NCI-H1930 (cell line): ENCODE data around the gene TXLNB.

Experiments used
- DNase-seq, 2 experiments: peaks; one replicate each; lab custom pipeline; 2025; lab: John Stamatoyannopoulos, UW

TXLNB gene

DNA sequence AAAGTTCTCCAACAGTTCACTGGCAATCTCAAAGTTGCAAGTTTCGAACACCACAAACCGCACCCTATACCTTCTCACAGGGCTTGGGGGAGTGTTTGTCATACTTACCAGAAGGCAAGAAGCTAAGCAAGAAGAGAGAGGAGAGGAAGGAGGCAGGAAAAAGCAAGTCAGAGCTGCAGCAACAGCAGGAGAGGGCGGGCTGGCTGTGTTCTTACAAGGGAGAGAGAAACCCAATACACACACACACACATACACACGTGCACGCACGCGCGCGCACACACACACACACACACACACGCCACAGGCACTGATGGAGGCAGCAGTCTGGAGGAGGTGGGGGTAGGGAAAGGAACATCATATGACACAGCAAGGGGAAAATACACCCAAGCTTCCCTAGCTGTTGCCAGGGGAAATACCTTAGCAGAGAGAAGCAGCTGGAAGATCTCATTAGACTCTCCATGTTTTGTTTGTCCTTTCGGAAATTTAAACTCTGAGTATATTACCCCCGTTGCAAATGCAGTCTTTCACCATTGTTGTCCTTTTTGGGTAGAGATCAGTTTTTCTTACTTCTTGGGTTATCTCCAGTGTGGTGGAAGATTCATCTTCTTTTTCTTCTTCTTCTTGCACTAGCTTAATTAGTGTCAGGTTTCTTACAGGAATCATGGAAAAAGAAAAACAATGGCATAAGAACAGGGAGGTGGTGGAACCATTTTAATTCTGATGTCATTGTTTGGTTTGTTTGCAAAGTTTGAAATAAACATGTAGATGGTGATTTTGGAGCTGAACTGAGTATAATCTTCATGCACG, at the start of gene TXLNB:
TSS of gene TXLNB (minus strand) at position 186 of the 807 bp plus-strand sequence. CDS start 3,099 bp downstream, outside the sequence.
- no peak for DNase-seq

DNA sequence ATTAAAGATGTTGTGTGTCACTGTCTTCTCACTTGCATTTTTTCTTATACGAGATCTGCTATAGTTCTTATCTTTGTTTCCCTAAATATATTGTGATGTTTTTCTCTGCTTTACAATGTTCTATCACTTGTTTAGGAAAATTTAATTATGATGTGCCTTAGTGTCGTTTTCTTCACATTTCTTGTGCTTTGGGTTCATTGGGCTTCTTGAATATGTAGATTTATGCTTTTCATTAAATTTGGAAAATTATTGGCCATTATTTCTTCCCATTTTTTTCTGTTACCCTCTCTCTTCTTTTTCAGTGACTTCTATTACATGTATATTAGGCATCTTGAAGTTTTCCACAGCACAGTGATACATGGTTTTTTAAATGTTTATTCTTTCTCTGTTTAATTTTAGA, 49.3 kb upstream of the TXLNB start:
- DNase-seq = no peak

DNA sequence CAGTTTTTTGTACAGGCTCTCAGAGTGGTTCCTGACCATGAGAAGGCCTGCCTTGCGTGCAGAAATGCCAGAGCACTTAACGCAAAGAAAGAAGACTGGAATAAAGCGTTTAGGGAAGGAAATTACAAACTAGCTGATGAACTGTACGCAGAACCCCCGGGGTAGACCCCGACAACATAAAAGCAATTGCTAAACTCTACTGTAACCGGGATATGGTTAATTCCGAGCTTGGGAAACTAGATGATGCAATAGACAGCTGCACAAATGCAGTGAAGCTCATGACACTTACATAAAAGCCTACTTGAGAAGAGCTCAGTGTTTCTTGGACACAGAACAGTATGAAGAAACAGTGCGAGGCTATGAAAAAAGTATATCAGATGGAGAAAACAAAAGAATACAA, 47.0 kb upstream of the TXLNB start:
- no peak for DNase-seq

DNA sequence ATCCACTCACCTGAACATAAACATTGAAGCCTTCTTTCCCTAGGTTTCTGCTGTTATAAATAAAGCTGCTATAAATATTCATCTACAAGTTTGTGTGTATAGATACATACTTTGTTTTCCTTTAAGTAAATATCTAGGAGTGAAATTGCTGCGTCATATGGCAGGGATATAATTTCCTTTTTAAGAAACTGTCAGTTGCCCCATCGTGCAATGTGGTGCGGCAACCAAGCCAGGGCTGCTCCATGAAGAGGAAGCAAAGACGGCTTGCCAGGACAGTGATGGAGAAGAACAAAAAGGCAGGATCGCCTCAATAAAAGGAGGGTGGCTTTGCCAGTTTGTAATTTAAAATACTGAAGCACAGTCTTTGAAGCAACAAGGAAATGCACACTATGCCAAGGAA, 46.0 kb upstream of the TXLNB start:
- DNase-seq = no peak

DNA sequence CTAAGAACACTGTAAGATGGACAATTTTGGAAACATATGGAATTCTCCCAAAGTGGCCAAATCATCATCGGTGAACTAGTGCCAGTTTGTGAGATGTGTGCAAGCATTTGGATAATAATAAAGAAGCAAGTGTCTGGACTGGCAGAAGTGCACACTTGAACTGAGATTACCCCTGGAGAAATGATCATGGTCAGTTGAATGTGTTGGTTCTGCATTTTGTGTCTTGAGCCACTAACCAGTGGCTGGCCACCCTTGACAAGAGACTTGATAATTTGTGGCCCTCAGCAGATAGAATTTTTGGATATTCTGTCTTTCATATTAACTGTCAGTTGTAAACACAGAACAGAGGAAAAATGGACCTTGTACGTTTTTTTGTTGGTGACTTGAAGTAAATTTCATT, 45.2 kb upstream of the TXLNB start:
- no peak for DNase-seq

DNA sequence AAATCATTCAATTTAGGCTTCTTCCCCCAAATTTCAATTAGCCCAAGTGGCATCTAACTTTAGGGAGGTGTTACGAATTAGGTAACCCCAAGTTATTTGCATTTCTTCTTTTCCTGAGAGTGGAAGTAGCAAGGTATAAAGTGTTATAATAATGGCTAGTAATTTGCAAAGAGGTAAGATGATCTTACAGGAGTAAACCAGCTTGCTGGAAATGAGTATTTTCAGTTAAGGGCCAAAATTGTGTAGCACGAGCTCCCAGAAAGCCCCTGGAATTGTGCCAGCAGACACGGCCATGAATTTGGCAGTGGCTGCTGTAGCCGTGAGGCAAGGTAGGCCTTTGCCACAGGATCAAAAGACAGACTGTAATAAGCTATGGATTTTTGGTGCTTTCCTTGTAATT, 44.7 kb upstream of the TXLNB start:
- DNase-seq = no peak

DNA sequence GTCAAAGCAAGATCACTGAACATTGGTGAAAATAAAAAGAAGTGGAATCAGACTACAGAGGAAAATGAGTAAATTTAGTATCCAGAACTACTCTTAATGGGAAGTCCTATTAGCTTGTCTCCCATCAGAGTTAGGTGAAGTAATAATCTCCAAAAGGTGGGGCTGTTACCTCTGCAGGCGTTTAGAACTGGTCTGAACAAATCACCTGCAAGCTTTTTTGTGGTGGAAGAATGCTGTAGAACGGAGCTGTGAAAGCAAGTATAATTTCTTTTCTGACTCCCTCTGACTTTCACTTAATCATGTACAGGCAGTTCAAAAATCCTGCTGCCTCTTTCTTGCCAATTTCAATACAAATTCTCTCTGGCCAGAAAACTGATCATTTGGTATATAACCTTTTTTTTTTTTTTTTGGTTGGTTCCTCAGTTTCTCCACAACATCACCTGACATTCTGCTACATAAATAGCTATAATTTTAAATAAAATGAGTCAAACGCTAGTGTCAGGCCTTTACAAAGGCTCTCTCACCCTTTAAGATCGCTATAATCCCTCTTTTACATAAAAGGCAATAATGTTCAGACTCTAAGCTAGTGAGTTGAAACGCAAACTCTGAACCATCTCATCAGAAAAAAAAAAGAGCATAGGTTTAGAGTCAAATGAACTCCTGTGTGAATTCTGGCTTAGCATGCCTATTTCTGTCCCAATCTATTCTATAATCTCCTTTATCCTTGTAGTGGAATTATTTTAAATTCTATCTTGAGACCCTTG, 43.8 kb upstream of the TXLNB start:
- DNase-seq = no peak

DNA sequence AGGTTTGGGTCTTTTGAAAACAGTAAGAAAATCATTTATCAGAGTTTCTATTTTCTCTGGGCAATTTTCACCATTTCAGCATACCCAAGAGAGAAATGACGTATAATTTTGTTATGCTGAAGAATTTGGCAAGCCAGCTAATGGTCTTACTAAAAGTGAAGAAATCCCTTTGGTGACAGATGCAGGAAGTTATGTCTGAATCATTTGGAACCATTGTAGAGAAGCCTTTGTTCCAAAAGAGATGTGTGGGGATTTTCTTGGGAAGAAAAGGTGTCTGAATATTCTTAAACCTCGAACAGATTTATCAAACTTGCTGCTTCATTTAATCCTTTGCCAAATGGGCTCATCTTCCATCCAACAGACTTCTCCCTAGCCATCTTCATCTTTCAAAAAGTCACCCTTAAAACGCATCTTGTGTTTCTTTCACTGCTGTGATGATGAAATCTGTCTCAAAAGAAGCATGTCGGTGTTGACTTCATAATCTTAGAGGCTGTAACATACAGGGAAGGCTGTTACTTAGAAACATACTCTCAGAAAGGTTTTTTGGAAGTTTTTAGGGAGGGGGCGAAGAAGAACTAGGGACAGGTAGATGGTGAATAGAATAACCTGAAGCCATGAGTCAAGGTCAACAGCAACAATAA, 43.1 kb upstream of the TXLNB start:
- DNase-seq = no peak

DNA sequence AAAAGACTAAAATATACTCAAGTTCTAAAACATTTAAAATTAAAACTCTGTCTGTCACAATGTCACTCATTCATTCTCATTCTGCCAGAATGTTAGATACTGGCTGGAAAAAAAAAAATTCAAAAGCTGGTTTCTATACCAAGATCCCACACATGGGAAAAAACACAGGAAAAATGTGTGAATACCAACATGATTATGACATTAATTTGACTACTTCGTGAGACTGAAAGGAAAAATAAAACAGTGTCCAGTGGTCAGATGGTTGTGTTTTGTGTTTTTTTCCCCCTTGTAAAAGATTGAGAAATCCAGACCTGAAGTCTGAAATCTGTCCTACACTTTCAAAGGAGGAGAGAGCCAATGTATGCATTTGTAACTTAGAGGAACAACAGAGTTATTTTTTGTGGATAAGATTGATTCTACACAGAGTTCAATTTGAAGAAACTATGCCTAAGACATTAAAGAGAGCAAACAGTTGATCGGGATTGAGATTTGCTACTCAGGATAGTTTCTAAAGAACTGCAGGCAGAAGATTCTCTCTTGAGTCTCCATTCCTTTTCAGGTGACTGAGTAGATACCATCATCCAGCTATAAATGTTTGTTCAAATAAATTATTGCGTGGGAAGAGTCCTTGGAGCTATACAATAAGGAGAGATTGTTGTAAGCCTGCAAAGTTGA, 39.2 kb upstream of the TXLNB start:
- DNase-seq = no peak

DNA sequence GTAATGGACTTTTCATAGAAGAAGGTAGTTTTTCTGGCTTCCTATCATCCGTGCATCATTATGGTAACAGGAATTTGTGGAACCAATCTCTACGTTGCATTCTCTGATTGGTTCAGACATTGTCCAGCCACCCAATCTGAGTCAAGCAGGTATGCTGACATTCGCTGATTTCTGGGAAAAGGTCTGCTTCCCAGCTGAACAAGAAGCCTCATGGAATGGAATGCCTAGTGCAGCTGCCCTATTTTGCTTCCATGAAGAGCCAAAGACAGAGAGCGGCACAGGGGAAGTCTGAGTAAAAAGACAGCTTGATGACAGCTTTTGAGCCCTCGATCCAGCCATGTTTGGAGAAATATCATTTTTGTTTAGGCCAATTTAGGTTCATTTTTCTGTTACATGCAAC, 38.5 kb upstream of the TXLNB start:
- no peak for DNase-seq

DNA sequence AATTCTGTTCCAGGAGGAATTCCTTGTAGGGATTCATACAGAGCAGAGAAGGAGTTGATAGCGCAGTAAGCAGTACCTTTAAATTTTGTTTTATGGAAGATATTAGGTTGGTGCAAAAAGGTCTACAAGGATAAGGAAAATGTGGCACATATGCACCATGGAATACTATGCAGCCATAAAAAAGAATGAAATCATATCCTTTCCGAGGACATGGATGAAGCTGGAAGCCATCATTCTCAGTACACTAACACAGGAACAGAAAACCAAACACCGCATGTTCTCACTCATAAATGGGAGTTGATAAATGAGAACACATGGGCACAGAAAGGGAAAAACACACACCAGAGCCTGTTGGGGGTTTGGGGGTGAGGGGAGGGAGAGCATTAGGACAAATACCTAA, 37.4 kb upstream of the TXLNB start:
- DNase-seq = no peak

DNA sequence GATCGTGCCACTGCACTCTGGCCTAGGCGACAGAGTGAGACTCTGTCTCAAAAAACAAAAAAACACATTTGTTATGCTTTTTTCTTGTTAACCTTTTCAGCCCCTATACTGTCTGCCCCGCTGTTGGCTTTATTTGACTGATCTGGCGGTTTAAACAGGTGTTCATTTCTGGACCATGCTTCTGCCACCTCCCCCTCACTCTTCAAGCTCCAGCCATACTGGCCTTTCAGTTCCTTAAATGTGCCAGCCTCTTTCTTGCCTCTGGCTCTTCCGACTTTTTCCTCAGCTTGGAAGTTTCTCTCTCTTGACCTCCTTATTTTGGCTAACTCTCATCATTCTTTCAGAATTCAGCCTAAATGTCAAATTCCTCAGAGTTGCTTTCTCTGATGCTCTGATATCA, 35.2 kb upstream of the TXLNB start:
- no peak for DNase-seq

DNA sequence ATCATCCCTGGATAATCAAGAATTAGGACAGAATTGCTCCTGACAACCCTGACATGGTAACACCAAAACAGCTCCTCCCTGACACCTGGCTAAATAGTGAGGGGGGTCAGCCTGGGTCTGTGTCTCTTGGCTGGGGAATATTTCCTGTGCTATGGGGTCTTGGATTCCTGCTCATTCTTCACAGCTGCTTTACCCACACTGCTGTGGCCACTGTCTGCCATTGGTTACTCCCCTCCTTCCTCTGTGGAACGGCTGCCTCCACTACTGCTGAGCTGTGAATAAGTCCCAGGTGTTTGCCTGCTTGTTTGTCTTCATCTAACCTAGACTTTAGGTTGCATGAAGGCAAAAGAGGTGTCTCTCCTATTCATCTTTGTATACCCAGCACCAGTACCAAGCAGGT, 33.9 kb upstream of the TXLNB start:
- DNase-seq = no peak

DNA sequence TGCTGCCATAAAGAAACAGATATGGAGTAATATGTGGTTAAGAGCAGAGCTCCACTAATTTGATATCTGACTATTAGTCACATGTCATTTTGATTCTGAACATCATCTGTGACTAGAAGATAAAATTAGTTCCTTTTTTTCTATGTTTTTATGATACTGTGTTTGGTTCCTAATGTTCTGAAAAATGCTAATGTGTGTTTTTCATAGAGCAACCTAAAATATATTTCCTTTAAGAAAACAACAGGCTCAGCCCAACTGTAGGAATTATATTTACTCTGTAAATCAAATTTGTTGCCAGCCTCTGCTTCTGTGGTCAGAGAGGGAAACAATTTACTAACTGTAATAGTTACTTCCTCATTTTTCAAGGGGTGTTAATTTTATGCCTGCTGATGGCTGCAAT, 33.3 kb upstream of the TXLNB start:
- DNase-seq = no peak

DNA sequence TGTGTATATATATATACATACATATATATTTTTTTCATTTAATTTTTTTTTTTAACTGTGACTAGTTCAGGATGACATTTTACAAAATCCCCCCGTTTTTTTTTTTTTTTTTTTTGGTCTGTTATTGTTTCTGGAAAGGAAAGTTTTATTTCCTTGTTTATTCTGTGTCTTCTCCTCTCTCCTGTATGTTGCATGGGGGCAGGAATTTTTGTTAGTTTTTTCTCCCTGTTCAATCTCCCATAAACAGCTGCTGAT, 32.4 kb upstream of the TXLNB start:
- no peak for DNase-seq

DNA sequence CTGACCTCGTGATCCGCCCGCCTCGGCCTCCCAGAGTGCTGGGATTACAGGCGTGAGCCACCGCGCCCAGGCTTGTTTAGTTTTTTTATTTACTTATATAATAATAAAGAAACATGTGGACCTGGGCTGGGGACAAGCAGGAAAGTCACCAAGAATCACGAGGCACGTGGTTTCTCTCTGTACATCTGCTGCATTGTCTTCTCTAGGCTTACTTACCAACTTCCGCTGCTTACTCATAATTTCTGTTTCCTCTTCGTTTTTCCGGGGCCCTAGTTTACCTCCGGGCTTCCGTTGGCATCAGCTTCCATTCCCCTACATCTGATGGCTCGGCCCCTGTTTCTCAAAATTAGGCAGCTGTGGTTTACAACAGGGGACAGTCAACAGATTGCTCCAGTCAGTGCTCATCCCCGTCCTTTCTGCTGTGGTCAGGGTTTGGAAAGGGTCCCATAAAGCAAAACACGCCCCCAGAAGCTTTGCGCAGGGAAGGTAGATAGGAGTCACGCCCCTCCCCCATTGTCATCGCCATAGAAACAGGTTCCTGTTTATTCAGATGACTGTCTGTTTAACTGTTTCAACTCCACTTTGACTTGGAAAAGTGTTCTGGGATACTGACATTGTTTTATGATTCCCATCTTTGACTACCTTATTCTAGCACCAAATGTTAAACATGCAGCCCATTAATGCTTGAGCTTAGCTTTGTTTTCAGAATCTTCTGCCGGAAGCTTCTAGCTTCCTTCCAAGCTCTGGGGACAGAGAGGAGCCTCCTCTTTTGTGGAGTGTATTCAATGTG, 31.9 kb upstream of the TXLNB start:
- DNase-seq = no peak

DNA sequence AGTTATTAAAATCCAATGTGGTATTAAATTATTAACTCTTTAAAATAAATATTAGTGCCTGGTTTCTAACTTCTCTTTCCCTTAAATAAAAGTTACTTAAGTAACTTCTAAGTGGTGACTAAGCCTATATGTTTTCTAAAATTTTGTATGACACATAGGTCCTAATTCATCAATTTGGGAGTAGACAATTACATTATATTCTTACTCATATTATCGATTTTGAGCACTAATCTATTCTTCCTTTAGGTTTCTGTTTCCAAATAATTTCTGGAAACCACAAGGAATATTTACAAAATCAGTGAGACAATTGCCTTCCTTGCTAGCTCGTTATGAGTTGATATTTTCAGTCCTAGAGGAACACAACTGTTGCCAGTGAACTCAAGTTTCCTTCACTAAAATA, 28.3 kb upstream of the TXLNB start:
- no peak for DNase-seq

DNA sequence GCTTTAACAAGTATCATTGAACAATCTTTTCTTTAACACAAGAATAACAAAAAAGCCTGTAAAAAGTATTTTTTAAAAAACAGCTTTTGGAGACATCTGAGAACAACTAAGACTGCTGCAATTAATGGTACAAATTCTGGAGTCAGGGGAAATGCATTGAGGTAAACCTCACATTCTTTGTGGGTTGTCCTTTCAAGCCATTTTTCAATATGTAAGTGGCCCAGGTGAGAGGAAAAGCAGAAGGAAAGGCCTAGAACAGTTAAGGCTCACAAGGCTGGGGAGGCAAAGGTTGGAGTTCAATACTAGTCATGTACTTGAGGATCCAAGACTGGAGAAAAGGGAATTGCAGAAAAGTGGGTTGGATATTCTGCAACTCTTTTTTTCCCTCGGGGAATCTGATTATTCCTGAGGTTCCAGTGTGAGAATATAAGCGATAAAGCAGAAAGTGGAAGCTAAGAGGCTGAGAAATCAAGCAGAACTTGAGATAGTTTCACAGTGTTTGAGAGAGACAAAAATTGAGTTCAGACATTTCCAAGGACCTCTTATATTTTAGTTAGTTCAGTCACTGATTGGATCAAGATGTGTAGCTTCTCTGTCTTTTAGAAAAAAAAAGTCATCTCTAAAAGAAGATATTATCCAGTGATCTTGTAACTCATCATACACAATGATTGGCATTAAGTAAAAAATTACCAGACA, 25.0 kb upstream of the TXLNB start:
- no peak for DNase-seq

DNA sequence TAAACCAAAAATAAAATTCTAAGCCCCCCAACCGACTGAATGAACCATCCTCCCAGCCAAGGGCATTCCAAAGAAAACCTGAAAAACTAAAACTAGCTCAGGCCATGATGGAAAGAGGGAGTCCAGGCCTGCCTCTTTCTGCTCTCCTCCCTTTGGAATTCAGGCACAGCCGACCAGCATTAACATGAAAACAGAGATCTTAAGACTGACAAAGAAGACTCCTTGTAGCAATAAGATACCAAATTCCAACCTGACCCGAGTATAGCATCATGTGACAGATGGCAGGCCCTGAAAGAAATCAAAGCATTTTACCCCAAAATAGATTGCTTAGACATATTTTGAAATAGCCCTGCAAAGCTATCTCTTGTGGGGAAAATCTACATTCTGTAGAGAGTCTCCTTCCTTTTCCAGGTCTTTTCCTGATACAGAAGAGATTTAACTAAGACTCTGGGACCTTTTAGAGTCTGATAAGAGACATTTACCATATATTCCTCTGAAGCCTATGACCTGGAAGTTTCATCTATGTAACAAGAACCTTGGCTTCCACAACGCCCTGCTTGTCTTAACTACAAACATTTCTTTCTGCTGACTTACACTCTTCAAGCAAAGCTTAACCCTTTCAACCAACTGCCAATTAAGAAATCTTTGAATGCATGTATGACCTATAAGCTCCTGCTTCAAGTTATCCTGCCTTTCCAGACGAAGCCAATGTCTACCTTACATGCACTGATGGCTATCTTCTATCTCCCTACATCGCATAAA, 22.2 kb upstream of the TXLNB start:
- DNase-seq = no peak

DNA sequence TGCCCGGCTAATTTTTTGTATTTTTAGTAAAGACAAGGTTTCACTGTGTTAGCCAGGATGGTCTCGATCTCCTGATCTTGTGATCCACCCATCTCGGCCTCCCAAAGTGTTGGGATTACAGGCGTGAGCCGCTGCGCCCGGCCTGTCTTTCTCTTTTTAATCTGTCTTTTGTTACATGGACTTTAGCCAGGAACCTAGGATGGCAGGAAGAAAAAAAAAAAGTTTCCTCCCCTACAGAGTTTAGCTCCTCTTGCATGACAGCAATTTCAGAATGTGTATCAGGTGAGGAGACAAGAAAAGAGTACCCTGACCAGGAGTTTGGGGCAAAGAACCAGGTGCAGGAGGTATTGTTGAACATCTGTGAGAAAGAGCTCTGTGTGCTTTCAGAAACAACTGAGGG, 21.4 kb upstream of the TXLNB start:
- DNase-seq = no peak

DNA sequence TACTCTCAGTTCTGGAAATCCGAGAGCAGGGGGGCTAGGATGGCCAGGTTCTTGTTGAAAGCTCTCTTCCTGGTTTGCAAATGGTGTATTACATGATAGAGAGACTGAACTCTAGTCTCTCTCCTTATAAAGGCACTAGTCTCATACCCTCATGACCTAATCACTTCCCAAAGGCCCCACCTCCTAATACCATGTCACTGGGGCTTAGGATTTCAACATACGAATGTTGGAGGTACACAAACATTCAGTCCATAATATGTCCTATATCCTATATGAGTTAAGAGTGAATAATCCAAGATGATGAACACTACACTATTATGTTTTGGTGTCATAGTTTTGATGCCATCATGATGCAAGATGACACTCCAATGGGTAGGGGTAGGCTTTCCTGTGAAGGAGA, 20.0 kb upstream of the TXLNB start:
- DNase-seq = no peak
